ENCODE data around the gene HAP1. TPM values are rescaled to one million over a fixed set of nuclear protein-coding genes. Genes with fewer than 3 reads are reported as not detected.
"Not testable (repeated sequence)": the region's sequence is repeated elsewhere in the genome, so short reads cannot be mapped to it uniquely, and the experiment has no call there.

Gene HAP1
- total RNA-seq, 1 donor from 2014 or later, result 0.45 TPM

GRCh38 chr17:41776262-41776900 lies 41.9 kb upstream of the HAP1 start:
- H3K4me3 Mint-ChIP-seq; H3K9ac ChIP-seq; H3K9me3 ChIP-seq (ENCODE audit: low read depth); H3K36me3 ChIP-seq; H2AFZ ChIP-seq (replicated peaks); H3K27me3 Mint-ChIP-seq (ENCODE audit: insufficient read depth, low read depth); H3K36me3 Mint-ChIP-seq; H3K27me3 ChIP-seq; H3K9me3 Mint-ChIP-seq: not testable (repeated sequence)
- Histone ChIP-seq H4K20me1 (ENCODE audit: low read depth) (peaks cover 82% of the 10 kb centered on the region), H3K4me2 (peak overlapping the region; percentile 75), H3K27ac (peak overlapping the region; percentile 95), H3K4me1 (peaks cover 50% of the 10 kb centered on the region), H3K4me3 (peak overlapping the region; percentile 25), H3K79me2 (ENCODE audit: low read depth) (peaks cover 84% of the 10 kb centered on the region), H3F3A (ENCODE audit: low read depth) (peaks cover 41% of the 10 kb centered on the region)
- DNase-seq (ENCODE audit: low spot score), result peak; percentile 80
- Mint-ChIP-seq H3K27ac (peak overlapping the region; percentile 46), H3K4me1 (peaks cover 44% of the 10 kb centered on the region)
- TF ChIP-seq EZH2phosphoT487 (IDR thresholded peaks at IDR 0.05), result peak; percentile 26

- peak overlapping the region; percentile 95 for H3K27ac ChIP-seq
- H3K9me3 Mint-ChIP-seq, result no peaks in the 10 kb centered on the region
- peak overlapping the region; percentile 71 for H3K4me3 Mint-ChIP-seq
- no peak overlapping the region for H2AFZ ChIP-seq (replicated peaks)
- no peaks in the 10 kb centered on the region for H3K36me3 ChIP-seq
- H3K79me2 ChIP-seq (ENCODE audit: low read depth), result peaks cover 77% of the 10 kb centered on the region
- peak overlapping the region; percentile 25 for H3K4me3 ChIP-seq
- TF ChIP-seq EZH2 (IDR thresholded peaks at IDR 0.05), result no peak
- no peak for TF ChIP-seq EZH2phosphoT487 (IDR thresholded peaks at IDR 0.05)
- no peak for TF ChIP-seq CTCF (IDR thresholded peaks at IDR 0.05)
- H3K4me2 ChIP-seq, result peak overlapping the region; percentile 75
- peaks cover 82% of the 10 kb centered on the region for H4K20me1 ChIP-seq (ENCODE audit: low read depth)
- H3K4me1 ChIP-seq, result peaks cover 49% of the 10 kb centered on the region
- no peaks in the 10 kb centered on the region for H3K27me3 ChIP-seq
- DNase-seq (ENCODE audit: low spot score), result peak; percentile 84
- peaks cover 41% of the 10 kb centered on the region for H3F3A ChIP-seq (ENCODE audit: low read depth)
- H3K27me3 Mint-ChIP-seq (ENCODE audit: insufficient read depth, low read depth), result peaks cover 6% of the 10 kb centered on the region
- H3K4me1 Mint-ChIP-seq, result peaks cover 43% of the 10 kb centered on the region
- H3K36me3 Mint-ChIP-seq, result no peaks in the 10 kb centered on the region
- H3K9ac ChIP-seq, result no peak overlapping the region
- no peak overlapping the region for H3K27ac Mint-ChIP-seq
- no peaks in the 10 kb centered on the region for H3K9me3 ChIP-seq (ENCODE audit: low read depth)
These were observed 41.2 kb upstream of the HAP1 start for GRCh38 chr17:41775394-41776226.

GRCh38 chr17:41773731-41774193 lies 39.3 kb upstream of the HAP1 start:
- no peak overlapping the region for H3K4me3 ChIP-seq
- no peak overlapping the region for H3K27ac Mint-ChIP-seq
- DNase-seq (ENCODE audit: low spot score), result no peak
- H4K20me1 ChIP-seq (ENCODE audit: low read depth), result peaks cover 73% of the 10 kb centered on the region
- H3K27me3 Mint-ChIP-seq (ENCODE audit: insufficient read depth, low read depth), result peaks cover 5% of the 10 kb centered on the region
- peak overlapping the region; percentile 50 for H3K27ac ChIP-seq
- TF ChIP-seq EZH2phosphoT487 (IDR thresholded peaks at IDR 0.05) (no peak), CTCF (IDR thresholded peaks at IDR 0.05) (no peak), EZH2 (IDR thresholded peaks at IDR 0.05) (no peak)
- H3K79me2 ChIP-seq (ENCODE audit: low read depth), result peaks cover 58% of the 10 kb centered on the region
- H3K4me1 ChIP-seq, result peaks cover 49% of the 10 kb centered on the region
- no peaks in the 10 kb centered on the region for H3K36me3 ChIP-seq
- H3K4me2 ChIP-seq, result peak overlapping the region; percentile 21
- peaks cover 5% of the 10 kb centered on the region for H3K36me3 Mint-ChIP-seq
- H3K9ac ChIP-seq, result no peak overlapping the region
- peaks cover 41% of the 10 kb centered on the region for H3F3A ChIP-seq (ENCODE audit: low read depth)
- H3K4me1 Mint-ChIP-seq, result peaks cover 43% of the 10 kb centered on the region
- no peaks in the 10 kb centered on the region for H3K9me3 ChIP-seq (ENCODE audit: low read depth)
- no peak overlapping the region for H3K4me3 Mint-ChIP-seq
- H3K9me3 Mint-ChIP-seq, result no peaks in the 10 kb centered on the region
- no peak overlapping the region for H2AFZ ChIP-seq (replicated peaks)
- H3K27me3 ChIP-seq, result no peaks in the 10 kb centered on the region
